ENCODE results near the gene INPP4A.
A peak's percentile ranks its signal among the peaks of the same experiment; 100 is the strongest.

INPP4A gene

GRCh38 chr2:98514879-98515249, 70.2 kb downstream of the INPP4A start:
- DNase-seq (ENCODE audit: low read depth in 2 of 2) = no peak

DNA sequence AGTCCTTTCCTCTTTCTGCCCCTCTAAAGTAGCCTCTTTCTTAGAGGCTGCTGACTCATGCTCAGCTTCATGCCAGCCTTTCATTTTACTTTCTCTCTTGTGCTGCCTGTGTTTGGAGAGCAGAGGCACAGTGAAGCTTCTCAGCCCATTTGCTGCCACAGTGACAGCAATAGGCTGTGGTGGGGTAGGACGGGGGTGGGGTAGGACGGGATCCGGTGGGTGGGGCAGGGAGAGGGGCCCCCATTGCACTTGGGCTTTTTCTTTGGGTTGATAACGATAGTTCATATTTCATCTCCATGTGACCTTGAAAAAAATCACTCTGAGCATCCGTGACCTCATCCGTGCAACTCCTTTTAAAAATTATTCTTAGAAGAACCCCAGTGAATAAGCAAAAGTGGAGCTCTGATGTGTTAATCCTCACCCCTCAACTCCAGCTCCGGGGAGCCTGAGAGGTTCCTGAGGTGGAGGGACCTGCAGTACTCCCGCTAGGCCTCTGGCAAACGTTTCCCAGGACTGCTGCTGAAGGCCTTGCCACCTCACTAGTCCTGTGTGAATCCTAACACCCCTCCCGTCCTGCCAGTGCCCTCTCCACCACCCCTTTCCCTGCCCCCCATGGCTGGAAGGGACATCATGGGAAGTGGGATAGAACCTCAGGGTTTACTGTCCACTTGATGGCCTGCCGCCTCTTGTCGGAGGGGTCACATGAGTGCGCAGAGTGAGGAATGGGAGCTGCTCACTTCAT, 70.8 kb downstream of the INPP4A start:
- DNase-seq (ENCODE audit: low read depth in 2 of 2) = no peak

GRCh38 chr2:98516571-98516970, 71.9 kb downstream of the INPP4A start:
- DNase-seq (ENCODE audit: low read depth in 2 of 2) = no peak

DNA sequence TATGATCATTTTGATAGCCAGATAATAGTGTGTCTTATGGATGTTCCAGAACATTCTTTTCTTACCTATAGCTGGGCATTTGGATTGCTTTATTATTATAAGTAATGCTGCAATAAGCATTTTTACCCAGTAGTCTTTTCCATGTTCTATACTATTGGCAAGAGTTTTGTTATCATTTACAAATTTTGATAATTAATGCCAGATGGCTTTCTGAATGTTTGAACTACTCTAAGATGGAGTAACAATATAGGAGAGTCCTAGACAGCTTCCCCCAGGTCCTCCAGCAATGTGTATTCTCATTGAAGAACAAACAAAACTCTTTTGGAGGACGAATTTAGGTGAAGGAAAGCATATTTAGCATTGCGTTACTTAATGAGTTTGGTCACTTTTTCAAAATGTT, 73.0 kb downstream of the INPP4A start:
- no peak for DNase-seq (ENCODE audit: low read depth in 2 of 2)

DNA sequence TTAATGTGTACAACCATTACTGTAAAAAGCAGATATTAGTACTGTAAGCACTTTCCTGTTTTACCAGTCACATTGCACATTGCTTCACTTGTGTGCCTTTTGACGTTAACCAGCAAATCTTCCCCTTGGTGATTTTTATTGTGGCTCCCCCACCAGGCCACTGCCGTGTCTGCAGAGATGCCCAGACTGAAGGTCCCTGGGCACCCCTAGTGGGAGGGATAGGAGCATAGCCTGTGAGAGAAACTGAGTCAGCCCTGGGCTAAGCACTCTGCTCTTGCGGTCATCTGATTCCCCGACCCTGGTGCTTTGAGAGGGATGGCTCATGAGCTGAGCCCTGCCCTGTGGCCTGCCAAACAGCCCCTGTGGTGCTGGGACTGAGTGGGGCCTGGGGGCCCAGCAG, 73.4 kb downstream of the INPP4A start:
- DNase-seq (ENCODE audit: low read depth in 2 of 2) = peak in 1 of 2 donors; percentile 29

- DNase-seq (ENCODE audit: low read depth in 2 of 2) = no peak
Measured at GRCh38 chr2:98519156-98519555, 74.5 kb downstream of the INPP4A start.

GRCh38 chr2:98519851-98520250, 75.2 kb downstream of the INPP4A start:
- no peak for DNase-seq (ENCODE audit: low read depth in 2 of 2)

GRCh38 chr2:98520806-98521205, 76.1 kb downstream of the INPP4A start:
- DNase-seq (ENCODE audit: low read depth in 2 of 2) = no peak

DNA sequence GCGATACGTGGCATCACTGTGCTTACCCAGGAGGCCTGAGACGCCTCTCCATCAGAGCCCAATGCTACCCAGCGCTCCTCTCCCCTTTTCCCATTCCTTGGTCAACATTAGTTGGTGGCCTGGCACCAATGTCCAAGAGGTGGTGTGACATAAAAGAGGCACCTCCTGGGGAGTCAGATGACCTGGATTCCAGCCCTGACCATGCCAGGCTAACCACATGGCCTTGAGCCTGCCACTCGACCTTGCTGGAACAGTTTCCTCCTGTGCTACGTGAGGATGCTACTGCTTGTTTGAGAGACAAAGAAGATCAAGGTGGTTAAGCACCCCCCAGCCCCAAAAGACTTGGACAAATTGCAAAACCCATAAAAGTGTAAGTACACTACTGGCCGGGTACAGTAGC, 76.6 kb downstream of the INPP4A start:
- DNase-seq (ENCODE audit: low read depth in 2 of 2) = no peak

DNA sequence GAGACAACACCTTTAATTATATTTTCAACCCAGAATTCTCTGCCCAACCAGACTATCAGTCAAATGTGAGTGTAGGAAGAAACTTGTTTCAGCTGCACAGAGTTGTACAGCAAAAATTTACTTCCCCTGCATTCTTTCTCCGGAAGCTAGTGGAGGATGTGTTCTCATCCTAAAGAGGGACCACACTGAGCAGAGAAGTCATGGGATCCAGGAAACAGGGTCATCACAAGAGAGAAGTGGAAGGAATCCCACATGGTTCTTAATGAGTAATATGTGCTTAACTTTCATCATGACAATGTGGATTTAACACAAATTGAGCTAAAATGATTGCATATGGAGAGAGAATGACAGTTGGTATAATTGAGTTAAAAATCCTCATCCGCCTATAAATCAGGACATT, 78.2 kb downstream of the INPP4A start:
- no peak for DNase-seq (ENCODE audit: low read depth in 2 of 2)

DNA sequence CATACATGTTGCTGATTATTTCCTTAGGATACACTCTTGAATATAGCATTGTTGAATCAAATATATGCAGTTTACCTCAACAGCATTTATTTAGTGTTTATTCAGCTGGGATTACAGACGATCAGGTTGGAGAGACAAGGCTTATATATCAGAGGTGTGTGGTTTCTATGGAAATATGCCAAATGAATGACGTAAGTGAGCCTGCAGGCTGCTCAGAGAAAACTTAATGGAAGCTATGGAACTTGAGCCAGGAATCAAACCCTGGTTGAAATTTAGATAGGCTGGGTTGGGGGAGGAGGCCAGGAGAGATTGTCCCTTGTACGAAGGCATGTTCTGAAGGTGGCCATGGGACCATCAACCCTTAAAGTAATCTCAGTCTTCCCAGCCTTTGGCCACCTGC, 79.5 kb downstream of the INPP4A start:
- DNase-seq (ENCODE audit: low read depth in 2 of 2) = no peak

- DNase-seq (ENCODE audit: low read depth in 2 of 2) = no peak
Measured at GRCh38 chr2:98528349-98528748, 83.7 kb downstream of the INPP4A start.

- DNase-seq (ENCODE audit: low read depth in 2 of 2) = no peak
Measured at GRCh38 chr2:98530114-98530513, 85.5 kb downstream of the INPP4A start.

DNA sequence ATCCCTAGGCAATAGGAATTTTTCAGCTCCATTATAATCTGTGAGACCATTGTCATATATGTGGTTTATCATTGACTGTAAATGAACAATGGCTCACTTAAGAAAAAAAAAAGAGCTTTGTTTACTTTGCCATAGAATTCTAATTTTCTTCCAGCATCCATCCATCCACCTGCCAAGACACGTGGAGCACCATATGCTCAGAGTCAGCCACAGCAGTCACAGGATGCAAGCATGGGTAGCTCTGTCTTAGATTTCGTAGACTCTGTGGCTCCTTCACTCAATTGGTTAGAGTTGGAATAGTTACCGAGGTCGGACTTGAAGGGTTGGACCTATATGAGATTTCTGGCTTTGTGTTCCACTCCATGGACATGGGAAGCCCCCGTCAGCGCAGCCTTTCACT, 88.1 kb downstream of the INPP4A start:
- no peak for DNase-seq (ENCODE audit: low read depth in 2 of 2)

DNA sequence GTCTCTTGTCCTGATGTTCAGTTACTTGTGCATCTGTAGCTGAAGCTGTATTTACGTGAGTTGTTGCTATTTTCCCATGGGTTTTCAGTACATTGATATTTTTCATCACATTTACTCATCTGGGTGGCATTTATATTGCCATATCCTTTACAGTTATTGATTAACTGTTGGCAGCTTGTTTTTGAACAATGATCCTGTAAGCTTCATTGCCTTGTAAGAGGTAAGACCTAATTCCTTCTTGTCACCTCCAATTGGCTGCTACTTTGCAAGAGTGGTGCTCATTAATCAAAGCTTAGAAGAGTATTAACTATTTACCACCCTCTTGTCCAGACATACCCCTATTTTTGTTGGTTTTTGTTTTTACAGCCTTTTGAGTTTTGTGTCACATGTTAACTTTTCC, 88.9 kb downstream of the INPP4A start:
- DNase-seq (ENCODE audit: low read depth in 2 of 2) = no peak

GRCh38 chr2:98534761-98535160, 90.1 kb downstream of the INPP4A start:
- DNase-seq (ENCODE audit: low read depth in 2 of 2) = no peak

DNA sequence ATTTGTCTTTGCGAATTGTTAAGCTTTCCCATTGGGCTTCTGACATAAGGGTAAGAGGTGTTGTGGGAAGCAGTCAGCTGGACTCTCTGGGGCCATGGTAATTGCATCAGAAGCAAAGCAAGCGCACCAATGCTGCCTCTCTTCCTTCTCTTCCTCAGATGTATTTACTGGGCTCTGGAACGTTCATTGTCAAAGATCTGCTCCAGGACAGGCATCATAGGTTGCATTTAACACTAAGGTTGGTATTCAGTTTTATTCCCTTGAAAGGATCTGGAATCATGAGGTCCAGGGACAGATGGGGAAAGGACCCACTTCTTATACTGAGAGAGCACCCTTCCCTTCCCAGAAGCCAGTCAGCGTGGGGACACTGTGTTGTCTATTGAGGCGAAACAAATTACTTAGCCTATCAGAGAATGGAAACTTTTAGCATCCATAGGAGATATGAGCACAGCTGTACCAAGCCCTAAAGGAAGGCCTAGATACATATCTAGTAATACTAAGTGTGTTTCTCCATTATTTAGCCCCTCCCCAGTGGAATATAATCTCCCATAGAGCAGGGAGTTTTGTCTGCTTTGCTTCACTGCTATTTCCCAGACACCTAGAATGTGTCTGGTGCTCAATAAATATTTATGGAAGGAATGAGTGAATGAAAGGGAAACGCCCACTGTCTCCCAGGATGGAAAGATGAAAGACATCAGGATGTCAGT, 91.5 kb downstream of the INPP4A start:
- no peak for DNase-seq (ENCODE audit: low read depth in 2 of 2)

DNA sequence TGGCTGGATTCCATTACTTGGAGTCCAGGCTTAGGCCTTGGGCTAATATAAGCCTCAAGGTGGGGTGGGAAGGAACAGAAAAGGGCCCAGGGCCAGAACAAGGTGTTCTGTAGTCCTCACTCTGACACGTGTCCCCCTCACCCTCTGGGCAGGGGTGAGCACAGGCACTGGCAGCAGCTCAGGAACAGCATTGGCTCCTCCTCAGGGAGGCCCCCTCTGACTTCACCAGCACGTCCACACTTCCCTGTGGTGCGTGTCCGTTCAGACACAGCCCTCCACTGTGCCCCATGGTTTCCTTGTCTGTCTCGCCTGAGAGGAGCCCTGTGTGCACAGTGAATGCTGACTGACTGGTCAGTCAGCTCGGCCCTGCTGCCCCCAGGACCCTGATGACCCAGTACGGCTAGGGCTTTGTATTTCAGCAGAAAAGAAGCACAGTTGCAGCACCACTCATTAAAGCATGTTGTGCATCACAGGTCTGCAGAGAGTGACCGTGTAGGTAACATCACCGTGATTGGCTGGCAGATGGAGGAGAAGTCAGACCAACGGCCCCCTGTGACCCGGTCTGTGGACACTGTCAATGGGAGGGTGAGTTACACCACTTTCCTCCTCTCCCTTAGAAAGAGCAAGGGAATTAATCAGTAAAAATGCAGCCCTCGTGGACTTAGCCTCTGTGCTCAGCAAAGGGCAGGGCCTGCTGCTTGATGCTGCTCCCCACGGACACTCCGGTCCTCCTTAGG, 92.9 kb downstream of the INPP4A start:
- DNase-seq (ENCODE audit: low read depth in 2 of 2) = no peak

- no peak for DNase-seq (ENCODE audit: low read depth in 2 of 2)
Measured at GRCh38 chr2:98538280-98539041, 93.8 kb downstream of the INPP4A start.

DNA sequence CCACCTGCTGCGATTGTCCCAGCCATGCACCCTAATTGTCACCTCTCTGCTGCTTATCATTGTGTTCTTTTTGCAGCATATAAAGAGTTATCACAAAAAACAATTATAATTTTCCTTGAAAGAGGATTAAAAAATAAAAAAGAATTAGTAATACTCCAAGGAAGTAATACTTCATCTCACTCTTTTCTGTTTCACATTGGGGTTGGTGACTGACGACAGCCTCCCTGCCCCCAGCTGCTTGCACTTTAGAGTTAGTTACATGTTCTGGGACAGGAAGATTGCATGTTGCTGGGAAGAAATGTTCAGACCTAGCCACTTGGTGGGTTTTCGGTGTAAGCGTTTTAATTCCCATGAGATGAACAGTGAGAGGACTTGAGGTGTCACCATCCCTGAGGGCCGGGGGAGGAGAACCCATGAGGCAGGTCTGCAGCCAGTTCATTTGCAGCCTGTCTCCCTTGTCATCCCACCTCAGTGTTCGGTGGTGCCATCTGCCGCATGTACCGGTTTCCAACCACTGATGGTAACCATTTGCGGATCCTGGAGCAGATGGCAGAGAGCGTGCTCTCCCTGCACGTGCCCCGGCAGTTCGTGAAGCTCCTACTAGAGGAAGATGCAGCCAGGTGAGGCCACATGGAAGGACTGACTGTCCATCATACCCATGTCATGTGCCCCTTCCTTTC, 94.5 kb downstream of the INPP4A start:
- no peak for DNase-seq (ENCODE audit: low read depth in 2 of 2)

DNA sequence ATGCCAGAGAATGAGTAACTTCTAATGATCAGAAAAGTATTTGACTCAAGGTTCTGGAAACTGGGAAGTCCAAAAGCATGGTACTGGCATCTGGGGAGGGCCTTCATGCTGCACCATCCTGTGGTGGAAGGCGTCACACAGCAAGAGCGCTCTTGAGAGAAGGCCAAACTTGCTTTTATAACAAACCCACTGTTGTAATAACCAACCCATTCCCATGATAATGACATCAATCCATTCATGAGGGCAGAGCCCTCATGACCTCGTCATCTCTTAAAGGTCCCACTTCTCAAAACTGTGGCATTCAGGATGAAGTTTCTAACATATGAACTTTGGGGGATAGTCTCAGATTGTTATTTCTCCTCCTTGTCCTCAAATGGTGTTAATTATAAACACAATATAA, 95.9 kb downstream of the INPP4A start:
- no peak for DNase-seq (ENCODE audit: low read depth in 2 of 2)

- DNase-seq (ENCODE audit: low read depth in 2 of 2) = no peak
Measured at GRCh38 chr2:98541489-98541888, 96.8 kb downstream of the INPP4A start.

All from stimulated activated CD8-positive, alpha-beta memory T cell treated with anti-CD3 and anti-CD28 coated beads, Interleukin-15, amount 100 ng/mL, for 4 hours (primary cell).